H9 (cell line): ENCODE data around the gene MAP3K5. TPM values are rescaled to one million over a fixed set of nuclear protein-coding genes. Genes with fewer than 3 reads are reported as not detected.

Experiments used
- DNase-seq: peaks from one replicate; pipeline ENCODE4 v3.0.0-alpha.2; 2017
- H2AFZ ChIP-seq: one replicate; pipeline ENCODE4 v1.6.1; 2013; ENCODE audit warnings: mild to moderate bottlenecking, low read length, control low read depth, moderate library complexity
- H2AK5ac ChIP-seq: 2 replicates; pipeline ENCODE4 v1.6.1; 2013; ENCODE audit warnings: low read length, control low read depth, mixed read lengths; ENCODE audit not compliant: insufficient read length
- H2BK120ac ChIP-seq: one replicate; pipeline ENCODE4 v1.6.1; 2013; ENCODE audit warnings: low read depth, mild to moderate bottlenecking, low read length, control low read depth, inconsistent platforms; ENCODE audit not compliant: poor library complexity, severe bottlenecking
- H2BK12ac ChIP-seq: 2 replicates; pipeline ENCODE4 v1.6.1; 2013; ENCODE audit warnings: low read length, control low read depth, mixed read lengths, low read depth; ENCODE audit not compliant: insufficient read length
- H2BK15ac ChIP-seq: 2 replicates; pipeline ENCODE4 v1.6.1; 2013; ENCODE audit warnings: low read depth, low read length, control low read depth
- H2BK20ac ChIP-seq: one replicate; pipeline ENCODE4 v1.6.1; 2013; ENCODE audit warnings: low read depth, mild to moderate bottlenecking, low read length, control low read depth, inconsistent platforms; ENCODE audit not compliant: poor library complexity, severe bottlenecking
- H2BK5ac ChIP-seq: 2 replicates; pipeline ENCODE4 v1.6.1; 2013; ENCODE audit warnings: low read length, control low read depth, mixed read lengths; ENCODE audit not compliant: insufficient read length
- H3K14ac ChIP-seq: 2 replicates; pipeline ENCODE4 v1.6.1; 2013; ENCODE audit warnings: low read length, control low read depth; ENCODE audit not compliant: insufficient read depth
- H3K18ac ChIP-seq: 2 replicates; pipeline ENCODE4 v1.6.1; 2013; ENCODE audit warnings: low read depth, mild to moderate bottlenecking, mixed read lengths, low read length, control low read depth; ENCODE audit not compliant: insufficient read length
- H3K23ac ChIP-seq: 2 replicates; pipeline ENCODE4 v1.6.1; 2013; ENCODE audit warnings: low read length, control low read depth, mixed read lengths, low read depth; ENCODE audit not compliant: insufficient read length
- H3K23me2 ChIP-seq: 2 replicates; pipeline ENCODE4 v1.6.1; 2013; ENCODE audit warnings: low read depth, mild to moderate bottlenecking, mixed read lengths, low read length, control low read depth; ENCODE audit not compliant: insufficient read length, poor library complexity, severe bottlenecking
- H3K27ac ChIP-seq: 2 replicates; pipeline ENCODE4 v1.5.1; 2013; ENCODE audit warnings: low read length, control low read depth, mixed read lengths, low read depth; ENCODE audit not compliant: insufficient read length
- H3K27me3 ChIP-seq: 2 replicates; pipeline ENCODE4 v1.6.1; 2013; ENCODE audit warnings: low read length, control low read depth, inconsistent platforms; ENCODE audit not compliant: insufficient read depth
- H3K4ac ChIP-seq: 2 replicates; pipeline ENCODE4 v1.6.1; 2013; ENCODE audit warnings: low read depth, mild to moderate bottlenecking, control low read depth, inconsistent platforms, low read length, moderate library complexity
- H3K4me1 ChIP-seq: 2 replicates; pipeline ENCODE4 v1.6.1; 2013; ENCODE audit warnings: low read length, control low read depth, inconsistent platforms; ENCODE audit not compliant: insufficient read depth
- H3K4me2 ChIP-seq: 2 replicates; pipeline ENCODE4 v1.6.1; 2013; ENCODE audit warnings: low read length, control low read depth, mixed read lengths; ENCODE audit not compliant: insufficient read length, insufficient read depth
- H3K56ac ChIP-seq: 2 replicates; pipeline ENCODE4 v1.6.1; 2013; ENCODE audit warnings: low read depth, mild to moderate bottlenecking, mixed read lengths, low read length, control low read depth; ENCODE audit not compliant: insufficient read length
- H3K79me1 ChIP-seq: 2 replicates; pipeline ENCODE4 v1.6.1; 2013; ENCODE audit warnings: low read depth, mild to moderate bottlenecking, moderate library complexity, low read length, control low read depth, inconsistent platforms; ENCODE audit not compliant: insufficient read depth, poor library complexity, severe bottlenecking
- H3K79me2 ChIP-seq: 2 replicates; pipeline ENCODE4 v1.6.1; 2013; ENCODE audit warnings: low read length, control low read depth, inconsistent platforms; ENCODE audit not compliant: insufficient read depth
- H3K9ac ChIP-seq: 2 replicates; pipeline ENCODE4 v1.6.1; 2013; ENCODE audit warnings: low read length, control low read depth, mixed read lengths; ENCODE audit not compliant: insufficient read length; ENCODE audit errors: extremely low read depth
- H3K9me3 ChIP-seq: one replicate; pipeline ENCODE4 v1.6.1; 2013; ENCODE audit warnings: low read depth, low read length, inconsistent platforms; ENCODE audit not compliant: control insufficient read depth
- H3T11ph ChIP-seq: one replicate; pipeline ENCODE4 v1.6.1; 2013; ENCODE audit warnings: mild to moderate bottlenecking, low read length, control low read depth, inconsistent platforms
- H4K20me1 ChIP-seq: one replicate; pipeline ENCODE4 v1.6.1; 2013; ENCODE audit not compliant: control insufficient read depth, insufficient read length, insufficient read depth
- H4K5ac ChIP-seq: 2 replicates; pipeline ENCODE4 v1.6.1; 2013; ENCODE audit warnings: low read depth, mild to moderate bottlenecking, mixed read lengths, low read length, control low read depth; ENCODE audit not compliant: insufficient read length
- H4K8ac ChIP-seq: replicated peaks from 2 replicates; pipeline ENCODE4 v1.6.1; 2013; ENCODE audit warnings: low read length, control low read depth, mixed read lengths, low read depth; ENCODE audit not compliant: insufficient read length
- H4K91ac ChIP-seq: 2 replicates; pipeline ENCODE4 v1.6.1; 2013; ENCODE audit warnings: low read depth, mild to moderate bottlenecking, moderate library complexity, mixed read lengths, low read length, control low read depth; ENCODE audit not compliant: insufficient read length
- H3K27ac Mint-ChIP-seq, 3 experiments: 2 replicates in 2 of 3; 3 replicates in 1 of 3; pipeline ENCODE4 v1.8.0; 2020 to 2021; ENCODE audit warnings: mixed read lengths in 3 of 3, mild to moderate bottlenecking in 1 of 3, moderate library complexity in 1 of 3
- H3K27me3 Mint-ChIP-seq: 2 replicates; pipeline ENCODE4 v1.8.0; 2021; ENCODE audit warnings: low read depth, mild to moderate bottlenecking, moderate library complexity, mixed read lengths
- H3K36me3 Mint-ChIP-seq, 3 experiments: 2 replicates in 2 of 3; 3 replicates in 1 of 3; pipeline ENCODE4 v1.8.0; 2020 to 2021; ENCODE audit warnings: low read depth in 3 of 3, mixed read lengths in 3 of 3; ENCODE audit not compliant: insufficient read depth in 1 of 3
- H3K4me1 Mint-ChIP-seq, 2 experiments: 2 replicates each; pipeline ENCODE4 v1.8.0; 2020; ENCODE audit warnings: mixed read lengths in 2 of 2
- H3K4me3 Mint-ChIP-seq, 2 experiments: 2 replicates in 1 of 2; 3 replicates in 1 of 2; pipeline ENCODE4 v1.8.0; 2020 to 2021; ENCODE audit warnings: mild to moderate bottlenecking in 2 of 2, mixed read lengths in 2 of 2, moderate library complexity in 1 of 2
- H3K9me3 Mint-ChIP-seq, 2 experiments: 2 replicates in 1 of 2; 3 replicates in 1 of 2; pipeline ENCODE4 v1.8.0; 2020; ENCODE audit warnings: mild to moderate bottlenecking in 2 of 2, mixed read lengths in 2 of 2, moderate library complexity in 1 of 2
- CTCF ChIP-seq: fragments of 200-600 bp; sonication (generic); conservative IDR thresholded peaks from 3 replicates; pipeline ENCODE4 v1.8.0; 2021; ENCODE audit warnings: antibody characterized with exemption, mild to moderate bottlenecking
- WGBS: extraction: QIAGEN DNeasy Blood & Tissue Kit; methylation state at CpG from one replicate; pipeline ENCODE4 v1.1.7; 2013; ENCODE audit warnings: missing lambda C conversion rate, low lambda C conversion rate, mixed read lengths; ENCODE audit not compliant: insufficient read length; ENCODE audit errors: extremely low coverage; 5-methylcytosine and 5-hydroxymethylcytosine counted together
- total RNA-seq: library from RNA; stranded (reverse); gene quantifications from 2 replicates; pipeline ENCODE4 v1.2.1, GENCODE V29; 2021

The MAP3K5 gene
- total RNA-seq, 1 experiment from 2014 or later, result 1.6 TPM

GRCh38 chr6:136795386-136795785 is 3.1 kb upstream of the MAP3K5 start:
- no peak overlapping the region for H2AFZ ChIP-seq
- WGBS, result no CpG with 5 or more reads among the region's 2 CpGs
- H3K79me2 ChIP-seq, result no peaks in the 10 kb centered on the region
- no peak overlapping the region for H2AK5ac ChIP-seq
- H2BK20ac ChIP-seq, result no peak overlapping the region
- TF ChIP-seq CTCF, result no peak
- Mint-ChIP-seq H3K27me3 (peaks cover 50% of the 10 kb centered on the region), H3K4me3 (no peak overlapping the region), H3K4me1 (peaks cover 12% of the 10 kb centered on the region in 2 experiments), H3K27ac (no peak overlapping the region), H3K36me3 (peaks cover 0 to 2% (median 0%) of the 10 kb centered on the region in 3 experiments; a peak in 1 of 7 replicates), H3K9me3 (no peaks in the 10 kb centered on the region; a peak in 1 of 5 replicates)
- H3K14ac ChIP-seq, result no peak overlapping the region
- H3K9me3 ChIP-seq, result no peaks in the 10 kb centered on the region
- no peaks in the 10 kb centered on the region for H3K4me1 ChIP-seq
- H4K20me1 ChIP-seq, result no peaks in the 10 kb centered on the region
- no peak overlapping the region for H2BK15ac ChIP-seq
- peaks cover 9% of the 10 kb centered on the region; the same call in 1 of the 2 replicates for H3K27me3 ChIP-seq
- H3T11ph ChIP-seq, result no peak overlapping the region
- H3K4ac ChIP-seq, result no peak overlapping the region
- H3K18ac ChIP-seq, result no peak overlapping the region
- no peak overlapping the region for H2BK5ac ChIP-seq
- no peak overlapping the region for H4K8ac ChIP-seq
- peaks cover 5% of the 10 kb centered on the region for H3K23me2 ChIP-seq
- no peak overlapping the region for H3K4me2 ChIP-seq
- no peak overlapping the region for H2BK12ac ChIP-seq
- no peak overlapping the region for H4K91ac ChIP-seq
- no peak for DNase-seq
- no peak overlapping the region for H3K27ac ChIP-seq
- no peak overlapping the region for H4K5ac ChIP-seq
- no peaks in the 10 kb centered on the region for H3K79me1 ChIP-seq
- H3K23ac ChIP-seq, result no peak overlapping the region
- no peak overlapping the region for H3K56ac ChIP-seq
- no peak overlapping the region for H3K9ac ChIP-seq
- no peak overlapping the region for H2BK120ac ChIP-seq
